Kasumi-1 (cell line): Measurements from ENCODE around the gene SDHAF2.
A peak's percentile ranks its signal among the peaks of the same experiment; 100 is the strongest.
"Not testable (repeated sequence)": the region's sequence is repeated elsewhere in the genome, so short reads cannot be mapped to it uniquely, and the experiment has no call there.

Experiments
- DNase-seq, 2 experiments: peaks; one replicate each; lab custom pipeline; 2025; lab: John Stamatoyannopoulos, UW

The SDHAF2 gene

DNA sequence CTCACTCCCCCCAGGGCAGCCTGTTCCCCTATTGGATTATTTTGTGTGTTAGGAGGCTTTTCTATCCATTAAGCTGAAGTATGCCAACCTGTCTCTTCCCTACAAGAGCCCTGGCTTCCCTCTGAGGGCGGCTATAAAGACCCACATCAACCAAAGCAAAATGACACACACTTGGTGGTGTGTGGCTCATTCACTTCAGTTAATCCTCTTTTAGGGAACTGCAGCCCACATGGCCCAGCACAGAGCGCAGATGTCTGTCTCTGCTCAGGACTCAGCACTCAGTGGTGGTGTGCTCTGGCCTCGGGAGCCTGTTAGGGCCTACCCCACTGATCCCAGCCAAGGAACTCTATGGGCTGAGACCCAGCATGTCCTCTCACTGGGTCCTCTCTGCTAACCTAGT is 46.4 kb downstream of the SDHAF2 start:
- DNase-seq = no peak

- DNase-seq = no peak
Observed at GRCh38 chr11:61477126-61477525, 47.2 kb downstream of the SDHAF2 start.

DNA sequence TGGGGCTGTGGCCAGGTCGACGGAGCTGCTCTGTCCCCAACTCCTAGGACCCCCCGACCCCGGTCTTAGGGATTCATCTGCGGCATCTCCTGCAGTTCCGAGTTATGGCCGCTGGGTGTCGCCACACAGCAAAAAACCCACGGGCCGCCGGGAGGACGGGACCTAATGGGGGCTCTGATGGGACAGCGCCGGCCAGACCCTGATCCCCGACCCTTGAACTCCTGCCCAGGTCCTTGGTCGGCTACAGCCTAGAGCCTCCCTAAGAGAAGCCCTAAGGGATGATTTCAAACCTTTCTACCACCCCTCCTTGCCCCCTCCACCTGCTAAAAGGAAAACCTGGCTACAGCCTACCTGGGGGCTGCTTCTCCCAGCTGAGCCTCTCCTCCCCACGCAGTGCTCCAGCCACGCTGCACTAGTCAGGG is 47.8 kb downstream of the SDHAF2 start:
- peak; percentile 27 to 37 for DNase-seq

GRCh38 chr11:61479360-61480058 is 49.6 kb downstream of the SDHAF2 start:
- DNase-seq = not testable (repeated sequence)

- no peak for DNase-seq
Observed at GRCh38 chr11:61480261-61480993, 50.5 kb downstream of the SDHAF2 start.

DNA sequence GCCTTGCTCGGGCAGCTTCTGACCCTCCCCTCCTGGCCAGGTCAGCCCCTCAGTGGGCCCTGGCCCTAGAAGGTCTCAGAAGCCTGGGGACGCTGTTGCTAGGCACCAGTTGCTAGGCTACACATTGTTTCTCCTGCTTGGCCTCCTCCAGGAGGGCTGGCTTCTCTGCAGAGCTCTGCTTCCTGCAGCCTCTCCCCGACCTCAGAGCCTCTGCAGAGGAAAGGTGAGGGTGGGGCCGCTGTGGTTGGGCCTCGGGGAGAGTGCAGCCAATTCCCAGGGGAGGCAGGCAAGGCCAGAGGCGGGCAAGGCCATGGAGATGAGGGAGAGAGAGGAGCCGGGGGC is 51.0 kb downstream of the SDHAF2 start:
- DNase-seq = no peak

DNA sequence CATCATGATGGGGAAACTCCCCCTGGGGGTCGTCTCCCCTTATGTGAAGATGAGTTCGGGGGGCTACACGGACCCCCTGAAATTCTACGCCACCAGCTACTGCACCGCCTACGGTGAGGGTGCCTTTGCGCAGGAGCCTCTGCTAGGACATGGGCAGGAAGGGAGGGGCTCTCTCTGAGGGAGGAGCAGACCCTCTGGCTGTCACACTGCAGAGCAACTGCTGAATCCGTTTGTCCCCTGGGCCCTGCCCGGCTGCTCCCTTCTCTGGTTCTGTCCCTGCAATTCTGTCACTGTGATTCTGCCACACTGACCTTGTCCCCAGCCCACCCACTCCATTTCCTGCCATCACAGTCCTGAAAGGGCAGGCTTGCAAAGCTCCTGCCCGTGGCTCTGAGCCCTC is 51.9 kb downstream of the SDHAF2 start:
- no peak for DNase-seq

DNA sequence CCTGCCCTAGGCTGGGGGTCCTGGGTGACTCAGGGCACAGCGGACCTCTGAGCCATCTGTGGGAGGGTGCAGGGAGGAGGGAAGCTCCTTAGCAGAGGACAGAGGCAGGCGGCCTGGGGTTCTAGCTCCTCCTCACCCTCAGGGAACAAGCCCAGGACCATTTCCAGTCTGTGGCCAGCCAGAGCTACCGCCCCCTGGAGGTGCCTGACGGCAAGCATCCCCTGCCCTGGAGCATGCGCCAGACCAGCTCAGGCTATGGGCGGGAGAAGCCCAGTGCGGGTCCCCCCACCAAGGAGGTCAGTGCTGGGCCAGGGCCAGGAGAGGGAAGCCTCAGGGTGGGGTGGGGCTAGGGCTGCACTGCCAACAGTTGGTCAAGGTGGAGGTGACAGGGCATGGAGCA is 52.6 kb downstream of the SDHAF2 start:
- peak in 1 of 2 experiments; percentile 20 for DNase-seq

GRCh38 chr11:61484541-61484940 is 54.6 kb downstream of the SDHAF2 start:
- DNase-seq = no peak

GRCh38 chr11:61485080-61485479 is 55.2 kb downstream of the SDHAF2 start:
- DNase-seq = no peak

GRCh38 chr11:61486011-61486620 is 56.2 kb downstream of the SDHAF2 start:
- no peak for DNase-seq

GRCh38 chr11:61486779-61487178 is 56.9 kb downstream of the SDHAF2 start:
- no peak for DNase-seq

DNA sequence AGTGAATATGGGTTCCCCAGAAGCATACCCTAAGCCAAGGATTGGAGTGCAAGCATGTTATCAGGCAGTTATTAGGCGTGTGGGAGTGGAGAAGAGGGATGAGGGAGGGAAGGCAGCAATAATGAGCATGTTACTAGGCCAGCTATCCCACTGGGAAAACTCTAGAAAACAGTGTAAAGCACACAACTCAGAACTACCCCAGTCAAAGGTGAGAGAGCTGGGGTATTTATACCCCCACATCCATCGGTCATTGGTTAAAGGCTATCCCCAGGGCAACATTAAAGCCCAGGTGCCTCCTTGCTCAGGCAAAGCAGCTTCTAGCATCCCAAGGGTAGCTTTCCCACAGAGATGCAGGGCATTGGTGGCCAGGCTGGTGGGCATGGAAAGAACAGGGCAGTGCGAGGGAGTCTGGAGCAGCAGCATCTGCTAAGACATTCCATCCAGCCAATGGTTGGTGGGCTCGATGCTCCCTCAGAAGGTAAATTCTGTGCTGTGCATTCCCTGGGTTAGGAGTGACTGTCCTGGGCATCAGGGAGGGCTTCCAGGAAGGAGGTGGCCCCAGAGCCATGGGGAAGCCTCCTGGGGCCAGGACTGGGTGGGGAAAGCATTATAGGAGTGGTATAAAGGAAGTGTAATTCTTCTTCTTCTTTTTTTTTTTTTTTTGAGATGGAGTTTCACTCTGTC is 57.6 kb downstream of the SDHAF2 start:
- DNase-seq = no peak

- DNase-seq = no peak
Observed at GRCh38 chr11:61488651-61489291, 58.8 kb downstream of the SDHAF2 start.

DNA sequence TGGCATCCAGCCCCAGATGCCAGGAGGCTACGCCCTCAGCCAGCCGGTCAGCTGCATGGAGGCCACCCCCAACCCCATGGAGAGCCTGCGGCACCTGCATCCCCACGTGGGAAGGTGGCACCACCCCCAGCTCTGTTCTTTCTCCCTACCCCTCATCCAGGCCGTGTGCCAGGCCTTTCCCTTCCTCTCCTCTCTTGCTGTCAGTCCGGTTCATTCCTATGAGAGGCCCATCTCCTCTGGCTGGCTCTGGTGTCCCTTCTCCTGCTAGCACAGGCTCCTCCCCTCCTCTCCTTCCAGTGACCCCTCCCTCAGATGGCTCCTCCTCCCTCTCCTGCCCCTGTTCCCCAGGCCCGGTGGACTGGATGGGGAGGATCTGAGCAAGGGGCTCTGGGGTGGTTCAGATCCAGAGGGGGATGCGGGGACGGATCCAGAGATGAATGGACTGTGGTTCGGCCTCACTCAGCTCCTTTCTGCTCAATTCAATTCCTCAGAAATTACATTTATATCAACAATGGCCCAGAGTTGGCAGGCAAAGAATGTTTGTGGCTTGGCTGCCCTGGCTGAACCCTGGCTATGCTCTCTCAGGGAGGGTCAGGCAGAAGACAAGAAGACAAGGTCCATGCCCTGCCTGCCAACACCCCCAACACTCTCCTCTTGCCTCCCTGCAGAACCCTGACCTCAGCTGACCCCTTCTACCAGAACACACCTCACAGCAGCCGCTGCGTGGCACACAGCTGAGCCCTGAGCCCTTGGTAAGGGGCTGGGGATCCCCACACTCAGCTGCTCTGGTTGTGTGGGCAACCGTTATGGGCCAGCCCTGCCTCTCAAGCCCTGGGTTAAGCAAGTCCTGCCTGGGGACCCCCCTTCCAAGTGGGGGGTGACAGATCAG is 60.2 kb downstream of the SDHAF2 start:
- no peak for DNase-seq

GRCh38 chr11:61491736-61492395 is 61.9 kb downstream of the SDHAF2 start:
- no peak for DNase-seq

DNA sequence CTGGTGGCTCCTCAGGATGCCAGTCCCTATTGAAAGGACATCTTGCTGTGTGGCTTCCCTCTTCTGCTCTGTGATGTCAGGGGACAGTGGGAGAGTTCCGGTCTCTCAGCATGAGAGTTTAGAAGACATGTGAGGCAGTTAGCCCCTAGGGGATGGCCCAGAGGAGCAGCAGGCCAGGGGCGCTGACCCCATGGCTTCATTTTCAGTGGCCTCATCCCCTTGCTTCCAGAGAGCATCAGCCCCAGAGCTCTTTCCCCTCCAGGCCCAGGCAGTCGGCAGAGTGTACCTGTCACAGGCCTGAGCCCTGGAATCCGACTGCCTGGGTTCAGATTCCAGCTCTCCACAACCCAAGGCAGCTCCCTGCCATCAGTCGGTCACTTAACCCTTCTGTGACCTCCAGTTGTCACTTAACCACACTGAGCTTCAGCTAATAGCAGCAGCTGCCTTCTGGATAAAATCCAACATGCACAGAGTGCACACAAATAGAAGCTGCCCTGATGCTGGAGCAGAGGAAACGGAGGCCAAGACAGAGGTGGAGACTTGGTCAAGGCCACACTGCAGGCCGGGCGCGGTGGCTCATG is 64.5 kb downstream of the SDHAF2 start:
- DNase-seq = no peak

DNA sequence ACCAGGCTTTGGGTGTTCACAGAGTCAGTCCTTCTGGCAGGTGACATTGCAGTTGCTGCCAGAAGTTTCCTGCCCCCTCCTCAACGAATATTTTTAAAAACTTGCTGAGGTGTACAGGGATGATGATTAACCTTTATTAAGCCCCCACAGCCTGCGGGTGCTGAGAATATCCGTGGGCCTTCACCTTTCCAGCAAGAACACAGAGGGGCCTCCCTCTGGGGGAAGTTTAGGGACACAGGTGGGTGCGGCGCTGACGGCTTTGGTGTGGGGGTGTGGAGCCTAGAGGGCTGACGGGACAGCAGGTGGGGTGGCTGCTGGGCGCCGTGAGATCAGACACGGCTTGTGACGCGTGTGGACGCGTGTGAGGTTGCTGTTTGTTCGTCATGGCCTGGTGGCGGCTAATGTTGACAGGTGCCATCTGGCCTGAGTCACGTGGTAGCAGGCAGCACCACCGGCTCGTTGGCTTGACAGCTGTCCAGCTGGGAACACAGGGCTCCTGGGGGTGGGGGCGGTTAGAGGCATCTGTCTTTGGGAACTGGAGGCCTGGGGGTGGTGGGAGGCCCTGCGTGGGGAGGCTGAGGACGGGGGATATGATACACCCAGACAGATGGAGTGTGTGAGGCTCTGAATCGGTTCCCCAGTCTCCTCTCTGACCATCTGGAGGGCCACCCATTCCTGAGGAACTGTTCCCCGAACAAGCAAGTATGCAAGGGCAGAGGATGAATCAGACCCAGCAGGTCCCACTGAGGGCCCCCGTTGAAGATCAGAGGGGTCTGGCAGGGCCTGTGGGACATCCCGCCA is 66.1 kb downstream of the SDHAF2 start:
- DNase-seq = no peak
